IPS-15b (cell line): ENCODE measurements around the gene GMPPB.
A peak's percentile ranks its signal among the peaks of the same experiment; 100 is the strongest.

Source experiments
- H3K27me3 ChIP-seq: one replicate; pipeline ENCODE4 v1.6.1; 2013; ENCODE audit warnings: low read length; ENCODE audit not compliant: control insufficient read depth, insufficient read depth
- H3K36me3 ChIP-seq: one replicate; pipeline ENCODE4 v1.6.1; 2013; ENCODE audit warnings: low read length; ENCODE audit not compliant: control insufficient read depth, insufficient read depth
- H3K4me1 ChIP-seq: one replicate; pipeline ENCODE4 v1.6.1; 2013; ENCODE audit warnings: mild to moderate bottlenecking, low read length; ENCODE audit not compliant: control insufficient read depth, insufficient read depth
- H3K4me3 ChIP-seq: one replicate; pipeline ENCODE4 v1.5.1; 2013; ENCODE audit warnings: low read depth, low read length
- H3K9ac ChIP-seq: one replicate; pipeline ENCODE4 v1.6.1; 2013; ENCODE audit warnings: low read depth, mild to moderate bottlenecking, low read length
- H3K9me3 ChIP-seq: one replicate; pipeline ENCODE4 v1.6.1; 2013; ENCODE audit warnings: mild to moderate bottlenecking, low read length; ENCODE audit not compliant: control insufficient read depth, insufficient read depth

GMPPB gene

GRCh38 chr3:49673121-49673714 lies 50.5 kb downstream of the GMPPB start:
- Histone ChIP-seq H3K27me3 (no peaks in the 10 kb centered on the region), H3K4me1 (peaks cover 13% of the 10 kb centered on the region), H3K36me3 (peaks cover 26% of the 10 kb centered on the region), H3K9ac (peak overlapping the region; percentile 74), H3K4me3 (peak overlapping the region; percentile 87), H3K9me3 (no peaks in the 10 kb centered on the region)

DNA sequence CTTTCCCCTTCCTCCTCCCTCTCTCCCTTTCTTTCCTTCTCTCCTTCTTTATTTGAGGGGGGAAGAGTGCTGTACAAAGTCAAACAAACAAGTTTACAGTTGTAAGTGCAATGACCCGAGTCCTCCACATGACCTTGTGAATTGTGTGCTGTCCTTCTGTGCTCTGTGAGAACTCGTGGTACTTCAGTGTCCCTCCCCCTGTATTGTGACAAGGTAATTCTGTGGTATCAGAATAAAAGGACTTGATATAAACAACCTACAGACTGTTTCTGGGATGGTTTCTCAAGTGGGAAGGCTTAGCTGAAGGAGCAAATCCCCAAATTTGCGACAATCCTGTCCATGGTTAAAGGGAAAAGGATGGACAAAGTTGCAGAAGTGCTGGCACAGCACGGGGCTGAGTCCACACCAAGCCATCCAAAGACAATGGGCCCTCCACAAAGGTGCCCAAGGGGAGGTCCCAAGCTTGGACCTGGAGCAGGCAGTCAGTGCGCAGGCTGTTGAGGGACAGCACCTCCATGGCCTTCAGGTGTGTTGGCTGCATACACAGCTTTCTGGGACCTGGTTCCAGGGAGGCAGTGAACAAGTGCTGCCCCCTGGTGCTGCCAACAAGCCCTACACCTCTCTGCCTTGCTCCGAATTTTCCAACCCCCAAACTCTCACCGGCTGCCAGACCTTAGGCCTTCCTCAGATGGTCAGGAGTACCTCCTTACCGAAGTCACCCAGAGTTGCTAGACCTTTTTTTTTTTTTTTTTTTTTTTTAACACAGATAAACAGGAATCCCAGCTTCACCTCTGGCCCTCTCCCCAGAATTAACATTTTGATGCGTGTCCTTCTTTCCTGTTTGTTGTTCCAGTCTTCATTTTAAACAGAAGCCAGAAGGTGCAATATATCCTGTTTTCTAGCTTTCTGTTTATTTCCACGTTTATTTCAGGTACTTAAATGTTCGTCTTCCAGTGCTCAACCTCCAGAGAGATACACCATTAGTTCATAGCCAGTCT lies 52.2 kb downstream of the GMPPB start:
- H3K9ac ChIP-seq: no peak overlapping the region
- peaks cover 13% of the 10 kb centered on the region for H3K4me1 ChIP-seq
- H3K4me3 ChIP-seq: no peak overlapping the region
- no peaks in the 10 kb centered on the region for H3K9me3 ChIP-seq
- no peaks in the 10 kb centered on the region for H3K27me3 ChIP-seq
- H3K36me3 ChIP-seq: peaks cover 10% of the 10 kb centered on the region

DNA sequence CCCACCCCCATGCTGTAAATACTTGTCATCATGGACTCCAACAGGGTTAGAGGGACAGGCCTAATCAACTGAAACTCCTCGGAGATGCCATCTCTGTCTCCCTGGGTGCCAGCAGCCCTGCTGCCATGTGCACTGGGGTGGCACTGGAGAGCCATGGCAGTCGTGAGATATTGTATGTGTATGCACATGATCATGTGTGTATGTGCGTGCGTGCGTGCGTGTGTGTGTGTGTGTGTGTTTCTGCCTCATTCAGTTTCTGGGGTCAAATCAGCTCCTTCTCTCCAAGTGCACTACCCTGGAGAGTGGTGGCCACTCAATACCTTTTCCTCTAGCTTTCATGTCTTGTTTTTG lies 52.8 kb downstream of the GMPPB start:
- Histone ChIP-seq H3K4me3 (no peak overlapping the region), H3K4me1 (peaks cover 13% of the 10 kb centered on the region), H3K9me3 (no peaks in the 10 kb centered on the region), H3K27me3 (no peaks in the 10 kb centered on the region), H3K9ac (no peak overlapping the region), H3K36me3 (peaks cover 4% of the 10 kb centered on the region)
